Nephron progenitor cell (in vitro differentiated cells): ENCODE results near the gene COL9A3.

Experiments
- DNase-seq: peaks from one replicate; pipeline ENCODE4 v3.0.0; 2021
- H3K27ac Mint-ChIP-seq: 2 replicates; pipeline ENCODE4 v1.8.0; 2021; ENCODE audit warnings: mild to moderate bottlenecking, moderate library complexity, mixed read lengths
- H3K27me3 Mint-ChIP-seq: 2 replicates; pipeline ENCODE4 v1.8.0; 2021; ENCODE audit warnings: mild to moderate bottlenecking, low read depth, mixed read lengths; ENCODE audit not compliant: poor library complexity
- H3K36me3 Mint-ChIP-seq: 2 replicates; pipeline ENCODE4 v1.8.0; 2021; ENCODE audit warnings: low read depth, mixed read lengths
- H3K4me1 Mint-ChIP-seq: 2 replicates; pipeline ENCODE4 v1.8.0; 2021; ENCODE audit warnings: mixed read lengths
- H3K4me3 Mint-ChIP-seq: 2 replicates; pipeline ENCODE4 v1.8.0; 2021; ENCODE audit warnings: mild to moderate bottlenecking, moderate library complexity, mixed read lengths
- H3K9me3 Mint-ChIP-seq: 2 replicates; pipeline ENCODE4 v1.8.0; 2021; ENCODE audit warnings: mild to moderate bottlenecking, moderate library complexity, mixed read lengths
- TF ChIP-seq, protein P1 (sequence below): fragments of 200-600 bp; sonication (generic); IDR thresholded peaks from 2 replicates; pipeline ENCODE4 v1.5.0; 2021; ENCODE audit warnings: antibody characterized with exemption

The COL9A3 gene

DNA sequence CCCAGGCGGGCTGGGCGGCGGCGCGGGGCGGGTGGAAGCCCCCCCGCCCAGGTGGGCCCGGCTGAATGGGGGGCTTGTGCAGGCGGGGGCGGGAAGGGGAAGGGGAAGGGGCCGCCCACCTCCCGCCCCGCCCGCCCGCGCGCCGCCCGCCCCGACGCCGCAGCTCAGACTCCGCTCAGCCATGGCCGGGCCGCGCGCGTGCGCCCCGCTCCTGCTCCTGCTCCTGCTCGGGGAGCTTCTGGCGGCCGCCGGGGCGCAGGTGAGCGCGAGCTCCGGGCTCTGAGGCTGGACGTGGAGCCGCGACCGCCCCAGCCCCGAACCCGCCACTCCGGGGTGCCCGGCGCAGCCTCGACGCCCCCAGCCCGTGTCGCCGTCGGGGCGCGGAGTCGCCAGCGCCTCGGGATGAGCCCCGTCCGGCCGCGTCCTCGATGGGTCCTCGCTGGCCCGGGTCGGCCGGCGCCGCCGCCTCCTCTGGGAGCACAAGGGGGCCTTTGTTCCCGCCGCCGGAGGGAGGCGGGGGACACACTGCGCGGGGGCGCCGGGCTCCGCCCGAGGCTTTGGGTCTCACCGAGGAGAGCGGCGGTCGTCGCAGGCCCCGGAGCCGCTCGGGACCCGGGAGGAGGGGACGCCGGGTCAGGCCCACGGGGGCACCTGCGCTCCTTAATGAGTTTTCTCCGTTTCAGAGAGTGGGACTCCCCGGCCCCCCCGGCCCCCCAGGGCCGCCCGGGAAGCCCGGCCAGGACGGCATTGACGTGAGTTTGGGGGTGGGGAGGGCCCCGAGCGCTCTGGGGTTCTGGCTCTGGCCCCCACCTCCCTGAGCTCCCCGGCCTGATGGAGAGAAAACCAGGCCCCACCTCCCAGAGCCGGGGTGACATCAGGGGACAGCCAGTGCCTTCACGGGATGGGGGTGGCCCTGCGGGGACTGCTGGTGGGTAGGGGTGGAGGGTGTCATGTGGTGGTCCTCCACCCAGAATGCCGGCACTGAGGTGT, at the start of gene COL9A3:
Gene COL9A3, plus strand, starts transcription at position 167 of the 990 bp plus-strand sequence. Its CDS starts 15 bp downstream, at position 182.
- Mint-ChIP-seq H3K27ac (no peak within 1 kb of the TSS), H3K36me3 (no peaks in the 10 kb centered on the region), H3K27me3 (peaks cover 32% of the 10 kb centered on the region), H3K9me3 (no peaks in the 10 kb centered on the region), H3K4me3 (peak within 1 kb of the TSS; percentile 64), H3K4me1 (peaks cover 17% of the 10 kb centered on the region)
- peak; percentile 66 for DNase-seq
- TF ChIP-seq, protein P1, sequence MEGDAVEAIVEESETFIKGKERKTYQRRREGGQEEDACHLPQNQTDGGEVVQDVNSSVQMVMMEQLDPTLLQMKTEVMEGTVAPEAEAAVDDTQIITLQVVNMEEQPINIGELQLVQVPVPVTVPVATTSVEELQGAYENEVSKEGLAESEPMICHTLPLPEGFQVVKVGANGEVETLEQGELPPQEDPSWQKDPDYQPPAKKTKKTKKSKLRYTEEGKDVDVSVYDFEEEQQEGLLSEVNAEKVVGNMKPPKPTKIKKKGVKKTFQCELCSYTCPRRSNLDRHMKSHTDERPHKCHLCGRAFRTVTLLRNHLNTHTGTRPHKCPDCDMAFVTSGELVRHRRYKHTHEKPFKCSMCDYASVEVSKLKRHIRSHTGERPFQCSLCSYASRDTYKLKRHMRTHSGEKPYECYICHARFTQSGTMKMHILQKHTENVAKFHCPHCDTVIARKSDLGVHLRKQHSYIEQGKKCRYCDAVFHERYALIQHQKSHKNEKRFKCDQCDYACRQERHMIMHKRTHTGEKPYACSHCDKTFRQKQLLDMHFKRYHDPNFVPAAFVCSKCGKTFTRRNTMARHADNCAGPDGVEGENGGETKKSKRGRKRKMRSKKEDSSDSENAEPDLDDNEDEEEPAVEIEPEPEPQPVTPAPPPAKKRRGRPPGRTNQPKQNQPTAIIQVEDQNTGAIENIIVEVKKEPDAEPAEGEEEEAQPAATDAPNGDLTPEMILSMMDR = no peak

DNA sequence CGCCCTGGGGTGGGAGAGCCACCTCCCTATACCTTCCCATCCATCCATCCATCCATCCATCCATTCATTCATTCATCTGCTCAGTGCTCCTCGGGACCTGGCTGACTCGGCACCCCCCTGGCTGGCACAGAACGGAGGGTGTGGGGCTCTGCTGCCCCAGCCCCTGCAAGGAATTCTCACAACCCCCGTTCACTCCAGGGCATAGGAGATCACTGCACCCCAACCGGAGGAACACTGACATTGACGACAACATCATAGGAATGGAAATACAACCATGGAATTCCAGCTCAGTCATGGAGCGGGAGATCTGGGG, 48.7 kb upstream of the COL9A3 start:
- peaks cover 4% of the 10 kb centered on the region for H3K27me3 Mint-ChIP-seq
- no peak overlapping the region for H3K4me3 Mint-ChIP-seq
- peaks cover 40% of the 10 kb centered on the region for H3K4me1 Mint-ChIP-seq
- no peaks in the 10 kb centered on the region for H3K9me3 Mint-ChIP-seq
- TF ChIP-seq, protein P1 = no peak
- H3K27ac Mint-ChIP-seq = no peak overlapping the region
- H3K36me3 Mint-ChIP-seq = no peaks in the 10 kb centered on the region
- no peak for DNase-seq

DNA sequence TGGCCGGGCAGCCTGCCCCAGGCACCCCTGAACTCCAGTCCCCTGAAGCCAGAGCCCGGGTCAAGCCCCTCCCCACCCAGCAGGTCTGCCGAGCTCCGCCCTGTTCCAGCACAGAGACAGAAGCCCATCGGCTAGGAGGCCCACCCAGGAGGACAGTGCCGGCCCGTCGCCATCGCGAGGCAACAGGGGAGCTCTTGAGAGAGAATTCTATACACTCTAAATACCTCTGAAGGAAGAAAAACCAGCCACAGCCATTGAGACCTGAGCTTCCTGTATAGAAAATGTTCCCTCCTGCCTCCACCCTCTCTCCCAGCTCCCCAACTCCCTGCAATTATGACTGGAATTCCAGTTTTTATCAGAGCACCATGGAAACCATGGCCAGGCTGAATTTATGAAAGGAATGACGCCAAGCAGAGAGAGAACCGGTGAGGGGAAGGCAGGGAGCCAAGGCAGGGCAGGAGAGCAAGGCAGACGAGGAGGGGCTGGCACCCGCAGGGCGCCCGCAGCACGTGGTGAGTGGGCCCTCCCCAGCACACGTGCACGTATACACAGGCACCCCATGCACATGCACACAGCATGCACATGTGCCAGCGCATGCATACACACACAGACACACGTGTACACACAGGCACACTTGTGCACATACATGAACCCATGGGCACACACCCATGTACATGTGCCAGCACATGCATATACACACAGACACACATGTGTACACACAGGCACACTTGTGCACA, 48.1 kb upstream of the COL9A3 start:
- Mint-ChIP-seq H3K27me3 (peaks cover 9% of the 10 kb centered on the region), H3K4me3 (no peak overlapping the region), H3K36me3 (no peaks in the 10 kb centered on the region), H3K9me3 (no peaks in the 10 kb centered on the region), H3K4me1 (peaks cover 45% of the 10 kb centered on the region), H3K27ac (no peak overlapping the region)
- TF ChIP-seq, protein P1 = no peak
- DNase-seq = no peak

DNA sequence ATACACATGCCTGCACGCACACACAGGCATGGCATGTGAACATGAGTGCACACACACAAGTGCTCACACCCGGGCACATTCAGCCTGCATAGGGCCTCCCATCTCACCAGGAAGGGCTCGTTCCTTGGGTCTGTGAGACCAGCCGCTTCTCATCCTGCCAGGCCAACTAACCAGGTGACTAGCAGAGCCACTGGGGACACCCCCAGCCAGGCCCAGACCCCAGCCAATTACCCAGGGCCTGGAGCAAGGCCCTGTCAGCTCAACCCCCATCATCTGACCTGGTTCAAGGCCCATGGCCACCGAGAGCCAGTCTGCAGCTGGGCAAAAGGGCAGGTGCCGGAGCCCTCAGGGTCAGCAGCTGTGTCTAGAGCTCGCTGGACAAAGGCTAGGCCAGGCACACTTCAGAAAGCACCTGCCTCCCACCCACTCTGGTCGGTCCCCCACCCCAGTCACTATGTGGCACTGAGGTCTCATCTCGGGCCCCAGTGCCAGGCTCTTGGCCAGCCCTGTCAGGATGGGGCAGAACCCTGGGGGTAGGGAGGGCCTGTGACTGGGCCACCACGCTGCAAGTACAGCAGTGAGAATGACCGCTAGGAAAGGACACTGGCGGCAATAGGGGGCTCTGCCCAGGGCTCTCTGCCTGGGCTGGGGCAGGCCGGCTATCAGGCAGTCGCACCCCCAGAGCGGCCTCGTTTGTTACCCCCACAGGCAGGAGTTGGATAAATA, 47.3 kb upstream of the COL9A3 start:
- TF ChIP-seq, protein P1 = no peak
- Mint-ChIP-seq H3K27ac (no peak overlapping the region), H3K4me1 (peaks cover 50% of the 10 kb centered on the region), H3K36me3 (no peaks in the 10 kb centered on the region), H3K9me3 (no peaks in the 10 kb centered on the region), H3K27me3 (peaks cover 9% of the 10 kb centered on the region), H3K4me3 (no peak overlapping the region)
- no peak for DNase-seq

DNA sequence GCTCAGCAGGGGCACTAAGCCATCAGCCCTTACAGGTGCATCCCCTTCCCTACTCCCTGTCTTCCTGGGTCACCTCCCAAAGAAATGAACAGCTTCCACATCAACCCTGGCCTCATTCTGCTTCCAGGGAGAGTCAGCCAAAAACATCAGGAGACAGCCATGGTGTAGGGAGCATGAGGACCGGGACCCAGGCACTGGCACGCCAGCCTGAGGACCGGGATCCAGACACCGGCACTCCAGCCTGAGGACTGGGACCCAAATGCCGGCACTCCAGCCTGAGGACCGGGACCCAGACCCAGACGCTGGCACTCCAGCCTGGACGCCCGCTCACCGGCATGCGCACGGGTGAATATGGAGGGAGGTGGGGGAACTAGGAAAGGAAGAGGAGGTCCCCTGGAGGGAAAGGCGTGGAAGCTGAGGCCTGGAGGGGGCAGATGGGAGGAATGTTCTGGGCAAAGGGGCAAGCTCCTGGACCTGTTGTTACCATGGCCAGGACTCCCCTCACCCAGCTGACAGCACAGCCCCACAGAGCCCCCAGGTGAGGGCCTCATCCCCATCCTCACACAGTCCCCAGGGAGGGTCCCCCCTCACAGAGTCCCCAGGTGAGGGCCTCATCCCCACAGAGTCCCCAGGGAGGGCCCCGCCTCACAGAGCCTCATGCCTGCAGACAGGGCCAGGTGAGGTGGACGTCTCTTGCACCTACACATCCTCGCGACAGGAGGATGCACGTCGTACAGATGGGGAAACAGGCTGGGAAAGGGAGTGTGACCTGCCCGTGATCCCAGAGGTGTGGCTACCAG, 46.5 kb upstream of the COL9A3 start:
- no peak overlapping the region for H3K4me3 Mint-ChIP-seq
- H3K36me3 Mint-ChIP-seq = no peaks in the 10 kb centered on the region
- H3K9me3 Mint-ChIP-seq = no peaks in the 10 kb centered on the region
- no peak for DNase-seq
- no peak overlapping the region for H3K27ac Mint-ChIP-seq
- H3K27me3 Mint-ChIP-seq = peaks cover 12% of the 10 kb centered on the region
- TF ChIP-seq, protein P1 = no peak
- peaks cover 53% of the 10 kb centered on the region for H3K4me1 Mint-ChIP-seq
